Raji (cell line): ENCODE results near the gene SGCD.

Source experiments
- POLR2A ChIP-seq: IDR thresholded peaks from 2 replicates; pipeline ENCODE4 v1.6.1; 2011; ENCODE audit warnings: low read depth, low read length, control low read depth; ENCODE audit not compliant: insufficient read depth

SGCD gene

DNA sequence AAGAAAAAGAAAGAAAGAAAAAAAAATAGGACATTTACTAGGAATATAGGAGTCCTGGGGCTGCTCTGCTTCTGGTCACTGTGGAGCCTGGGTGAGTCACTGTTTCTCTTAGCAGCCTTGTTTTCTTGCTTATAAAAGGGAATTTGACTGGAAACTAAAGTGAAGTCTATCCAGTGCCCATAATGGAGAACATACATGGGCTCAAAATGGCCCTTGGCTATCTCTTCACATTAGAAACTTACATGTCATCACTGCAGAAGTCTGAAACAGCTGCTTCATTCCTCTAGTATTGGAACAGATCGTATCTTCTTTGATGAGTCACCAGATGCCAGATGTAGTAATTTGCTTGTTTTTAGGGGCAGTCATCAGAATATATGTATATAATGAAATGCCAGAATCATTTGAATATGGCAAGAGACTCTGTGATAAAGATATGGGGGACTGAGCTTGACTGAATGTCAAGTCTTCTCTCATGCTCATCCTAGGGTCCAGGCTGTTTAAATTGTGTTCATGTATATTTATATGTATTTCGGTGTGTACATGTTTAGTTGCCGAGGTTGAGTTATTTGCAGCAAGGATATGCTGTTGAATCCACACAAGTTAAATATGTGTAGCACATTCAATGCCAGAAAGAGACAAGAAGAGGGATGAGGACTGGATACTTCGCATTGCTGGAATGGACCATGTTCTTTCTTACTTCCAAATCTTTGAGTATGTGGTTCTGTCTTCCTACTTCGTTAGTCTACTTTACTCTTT, 56.7 kb downstream of the SGCD start:
- TF ChIP-seq POLR2A = no peak

- no peak for TF ChIP-seq POLR2A
These were observed 58.5 kb downstream of the SGCD start for GRCh38 chr5:156385416-156385815.

DNA sequence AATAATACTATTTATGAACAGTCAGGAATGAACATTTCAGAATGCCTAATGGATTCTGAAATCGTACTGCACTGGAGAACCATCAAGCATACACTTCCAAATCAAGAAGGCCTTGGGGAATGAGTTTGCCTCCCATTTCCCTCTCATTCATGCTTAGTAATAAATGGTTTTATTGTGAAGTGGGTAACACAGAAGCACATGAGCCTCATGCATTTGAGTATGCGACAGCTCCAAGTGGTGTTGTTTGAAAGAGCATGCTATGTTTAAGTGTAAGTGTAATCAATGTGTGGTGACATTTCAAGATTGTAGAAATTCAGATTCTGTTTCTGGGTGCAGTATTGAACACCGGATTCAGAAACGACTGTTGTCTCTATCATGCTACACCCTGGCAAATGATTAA, 60.0 kb downstream of the SGCD start:
- TF ChIP-seq POLR2A = no peak

DNA sequence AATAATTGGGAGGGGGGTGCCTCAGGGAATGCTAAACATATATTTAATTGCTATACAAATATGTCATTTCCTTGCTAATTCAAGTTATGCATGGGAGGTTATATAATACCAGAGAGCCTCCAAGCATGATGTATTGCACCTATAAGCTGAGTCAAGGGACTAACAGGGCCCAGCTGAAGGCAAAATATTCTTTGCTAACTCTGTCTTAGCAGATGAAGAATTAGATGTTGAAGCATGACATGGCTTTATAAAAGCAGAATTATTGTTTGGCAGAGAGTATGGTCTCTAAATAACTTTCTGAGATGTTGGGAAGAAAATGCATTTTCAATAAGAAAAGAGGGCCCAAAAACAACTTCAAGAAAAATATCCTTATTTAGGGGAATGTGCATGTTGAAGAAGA, 60.4 kb downstream of the SGCD start:
- no peak for TF ChIP-seq POLR2A

DNA sequence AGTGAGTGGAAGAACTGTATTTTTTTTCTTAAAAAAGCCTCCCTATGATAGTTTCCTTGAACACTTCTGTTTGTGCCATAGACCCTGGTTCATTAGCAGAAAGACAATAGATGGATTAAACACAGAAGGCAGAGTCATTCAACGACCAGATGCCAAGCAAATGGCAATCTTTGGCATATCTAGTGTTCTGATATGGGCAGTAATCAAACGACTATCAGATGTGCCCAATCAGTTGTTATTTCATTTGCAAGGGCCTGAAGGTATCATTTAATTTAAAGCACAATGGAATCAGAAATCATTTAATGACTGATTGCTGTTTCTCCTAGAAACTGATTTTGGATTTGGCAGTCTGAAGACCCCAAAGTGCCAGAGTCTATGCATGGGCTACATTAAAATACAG, 61.3 kb downstream of the SGCD start:
- TF ChIP-seq POLR2A = no peak

DNA sequence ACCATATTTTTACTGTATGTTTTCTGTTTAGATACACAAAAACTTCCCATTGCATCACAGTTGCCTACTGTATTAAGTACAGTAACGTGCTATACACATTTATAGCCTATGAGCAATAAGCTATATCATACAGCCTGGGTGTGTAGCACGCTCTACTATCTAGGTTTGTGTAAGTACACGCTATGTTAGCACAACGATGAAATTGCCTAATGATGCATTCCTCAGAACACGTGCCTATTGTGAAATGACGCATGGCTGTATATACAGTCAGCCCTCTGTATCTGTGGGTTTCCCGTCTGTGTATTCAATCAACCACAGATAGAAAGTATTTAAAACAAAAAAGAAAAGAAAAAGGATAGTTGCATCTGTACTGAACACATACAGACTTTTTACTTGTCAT, 64.2 kb downstream of the SGCD start:
- TF ChIP-seq POLR2A = no peak

GRCh38 chr5:156393980-156394379, 67.0 kb downstream of the SGCD start:
- TF ChIP-seq POLR2A = no peak

- no peak for TF ChIP-seq POLR2A
These were observed 67.8 kb downstream of the SGCD start for GRCh38 chr5:156394642-156395305.

DNA sequence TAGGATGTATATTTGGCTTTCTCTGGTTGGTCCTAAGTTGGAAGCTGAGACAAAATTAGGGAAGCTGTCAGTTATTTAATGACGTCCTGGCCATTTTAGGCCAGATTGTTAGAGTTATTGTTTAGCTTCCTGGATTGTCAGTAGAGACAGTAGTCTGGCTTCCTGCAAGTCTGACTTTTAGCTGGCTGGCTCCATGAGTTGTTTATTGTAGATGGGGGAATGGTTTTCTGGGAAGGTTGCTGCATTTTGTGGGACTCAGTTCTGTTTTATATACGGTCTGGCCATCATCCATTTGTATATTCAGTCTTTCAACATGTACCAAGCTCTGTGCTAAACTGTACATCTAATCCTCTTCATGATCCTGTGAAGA, 68.3 kb downstream of the SGCD start:
- TF ChIP-seq POLR2A = no peak

DNA sequence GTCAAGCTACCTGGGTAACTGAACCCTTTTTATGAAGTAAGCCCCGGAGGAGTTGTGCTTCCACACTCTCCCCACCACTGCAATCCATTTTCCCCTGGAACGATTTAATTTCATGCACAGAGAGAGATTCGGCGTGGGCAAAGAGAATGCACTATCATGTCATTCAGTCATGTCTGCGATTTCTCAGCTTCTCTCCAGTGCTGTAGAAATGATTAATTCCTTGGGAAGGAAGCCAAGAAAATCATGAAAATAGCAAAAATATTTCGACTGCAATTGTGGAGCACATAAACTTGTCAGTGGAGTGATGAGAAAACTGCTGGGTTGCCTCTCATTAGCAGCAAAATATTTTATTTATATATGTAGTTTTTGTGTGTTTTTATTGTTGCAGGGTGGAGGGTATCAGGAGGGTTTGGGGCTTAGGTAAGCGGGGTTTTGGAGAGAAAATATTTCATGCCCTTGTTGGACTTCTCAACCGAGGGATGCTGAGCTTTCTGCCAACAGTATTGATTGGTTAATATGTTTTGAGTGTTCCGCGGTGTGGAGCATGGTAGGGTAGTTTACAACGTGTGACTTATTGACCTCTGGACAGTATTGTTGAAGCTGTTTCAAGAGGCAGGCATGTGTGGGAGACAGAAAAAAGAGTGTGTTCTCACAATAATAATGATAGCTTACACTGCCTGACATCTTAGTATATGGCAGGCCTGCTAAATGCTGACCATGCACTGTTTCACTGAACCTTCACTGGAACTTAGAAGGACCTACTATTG, 69.3 kb downstream of the SGCD start:
- TF ChIP-seq POLR2A = no peak

GRCh38 chr5:156396830-156397081, 69.8 kb downstream of the SGCD start:
- no peak for TF ChIP-seq POLR2A

DNA sequence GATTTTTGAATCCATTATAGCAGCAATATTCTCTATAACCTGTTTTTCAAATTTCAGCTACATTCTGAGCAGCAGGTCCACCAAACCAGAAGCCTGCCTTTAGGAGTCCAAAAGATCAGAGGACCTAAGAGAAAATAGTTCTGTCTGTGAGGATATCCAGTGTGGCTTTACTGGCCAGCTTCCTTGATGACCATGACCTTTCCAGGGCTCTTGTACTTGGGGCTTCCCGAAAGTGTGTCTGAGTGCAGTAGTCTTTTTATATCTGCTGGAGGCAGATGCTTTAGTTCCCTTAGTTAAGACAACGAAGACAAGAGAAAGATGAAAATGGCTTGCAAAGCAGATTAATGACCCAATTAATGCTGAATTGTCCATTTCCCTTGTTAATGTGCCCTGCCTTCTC, 72.4 kb downstream of the SGCD start:
- TF ChIP-seq POLR2A = no peak

GRCh38 chr5:156400231-156400986, 73.4 kb downstream of the SGCD start:
- TF ChIP-seq POLR2A = no peak

DNA sequence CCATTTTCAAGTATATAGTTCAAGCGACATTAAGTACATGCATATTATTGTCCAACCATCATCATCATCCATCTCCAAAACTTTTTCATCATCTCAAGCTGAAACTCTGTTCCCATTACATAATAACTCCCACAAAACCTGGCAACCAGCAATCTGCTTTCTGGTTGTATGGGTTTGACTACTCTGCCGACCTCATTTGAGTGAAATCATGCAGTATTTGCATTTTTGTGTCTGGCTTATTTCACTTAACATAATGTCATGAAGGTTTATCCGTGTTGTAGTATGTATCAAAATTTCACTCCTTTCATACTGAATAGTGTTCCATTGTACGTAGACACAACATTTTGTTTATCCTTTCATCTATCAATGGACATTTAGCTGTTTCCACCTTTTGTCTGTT, 74.8 kb downstream of the SGCD start:
- no peak for TF ChIP-seq POLR2A

GRCh38 chr5:156402387-156402921, 75.5 kb downstream of the SGCD start:
- TF ChIP-seq POLR2A = peak; percentile 34; the same call in 1 of the 2 replicates

GRCh38 chr5:156405988-156406387, 79.0 kb downstream of the SGCD start:
- TF ChIP-seq POLR2A = no peak

DNA sequence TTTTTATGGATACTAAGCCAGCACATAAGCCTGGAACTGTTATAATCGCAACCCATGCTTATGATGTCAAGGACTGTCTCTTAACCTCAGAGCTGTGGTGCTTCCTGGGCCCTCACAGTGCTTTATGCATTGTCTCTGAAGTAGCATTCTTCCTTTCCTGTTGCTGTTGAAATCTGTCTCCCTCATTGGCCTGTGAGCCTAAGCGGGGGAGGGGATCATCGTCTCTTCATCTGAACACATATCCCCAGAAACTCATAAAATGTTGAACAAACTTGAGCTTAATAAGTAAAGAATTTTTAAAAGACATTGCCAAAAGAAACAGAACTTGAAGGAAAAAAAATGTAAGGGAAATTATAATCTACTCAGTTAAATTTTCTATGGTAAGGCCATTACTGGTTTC, 80.3 kb downstream of the SGCD start:
- TF ChIP-seq POLR2A = no peak
